HUES6 (cell line): ENCODE data around the gene ADAMTS20.

ENCODE experiments used
- H3K27ac ChIP-seq: 2 replicates; pipeline ENCODE4 v1.7.0; 2013; ENCODE audit warnings: low read depth, mild to moderate bottlenecking, low read length, inconsistent platforms
- H3K27me3 ChIP-seq: 2 replicates; pipeline ENCODE4 v1.6.1; 2013; ENCODE audit warnings: low read length; ENCODE audit not compliant: control insufficient read depth, insufficient read depth
- H3K36me3 ChIP-seq: 2 replicates; pipeline ENCODE4 v1.6.1; 2013; ENCODE audit warnings: low read length; ENCODE audit not compliant: control insufficient read depth, insufficient read depth
- H3K4me1 ChIP-seq: 2 replicates; pipeline ENCODE4 v1.6.1; 2013; ENCODE audit warnings: low read length; ENCODE audit not compliant: control insufficient read depth, insufficient read depth
- H3K4me3 ChIP-seq: 2 replicates; pipeline ENCODE4 v1.5.1; 2013; ENCODE audit warnings: low read depth, low read length
- H3K9ac ChIP-seq: one replicate; pipeline ENCODE4 v1.6.1; 2013; ENCODE audit warnings: mild to moderate bottlenecking, low read length
- H3K9me3 ChIP-seq: 2 replicates; pipeline ENCODE4 v1.6.1; 2013; ENCODE audit warnings: low read depth, low read length; ENCODE audit not compliant: control insufficient read depth, insufficient read depth

The ADAMTS20 gene

DNA sequence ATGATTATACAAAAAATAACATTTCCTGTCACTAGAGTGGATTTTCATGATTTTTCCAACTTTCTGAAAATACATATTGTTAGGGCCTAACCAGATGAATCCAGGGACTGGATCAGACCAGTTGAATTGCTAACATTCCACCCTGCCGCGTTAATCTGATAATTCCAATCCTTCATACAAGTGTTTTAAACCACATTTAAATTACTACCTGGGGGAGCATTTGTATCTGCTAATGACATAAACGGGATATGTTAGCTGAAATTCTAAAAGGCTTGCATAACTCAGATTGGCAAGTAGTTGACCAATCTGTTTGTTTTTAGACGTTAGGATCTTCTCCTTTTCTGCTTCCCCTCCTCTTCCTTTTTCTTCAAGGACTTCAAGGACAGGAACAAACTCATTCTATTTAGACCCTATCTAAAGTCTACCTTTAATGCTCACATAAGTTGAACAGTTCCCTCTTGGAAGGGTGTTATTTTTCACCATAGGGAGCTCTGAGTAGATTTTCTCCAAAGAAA lies 239.0 kb downstream of the ADAMTS20 start:
- Histone ChIP-seq H3K27ac (no peak overlapping the region), H3K4me1 (no peaks in the 10 kb centered on the region), H3K9me3 (no peaks in the 10 kb centered on the region), H3K4me3 (no peak overlapping the region), H3K36me3 (no peaks in the 10 kb centered on the region), H3K27me3 (no peaks in the 10 kb centered on the region), H3K9ac (no peak overlapping the region)

DNA sequence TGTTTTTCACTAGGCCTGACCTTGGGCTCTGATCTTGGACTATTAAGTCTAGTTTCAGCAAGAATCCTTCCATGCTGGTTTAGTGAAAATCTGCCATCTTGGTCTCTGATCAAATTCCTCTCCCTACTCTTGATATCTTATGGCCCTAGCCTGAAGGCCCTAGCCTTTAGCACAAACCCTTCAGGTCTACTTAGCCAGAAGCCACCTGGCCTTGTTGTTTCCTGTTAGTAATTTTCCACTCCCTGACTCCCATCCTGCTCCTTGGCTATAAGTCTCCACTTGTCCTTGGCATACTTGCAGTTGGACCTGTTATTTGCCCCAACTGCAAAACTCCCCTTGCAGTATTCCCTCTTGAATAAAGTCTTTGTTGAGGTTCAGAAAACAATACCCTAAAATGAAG lies 241.4 kb downstream of the ADAMTS20 start:
- Histone ChIP-seq H3K36me3 (no peaks in the 10 kb centered on the region), H3K4me3 (no peak overlapping the region), H3K9ac (no peak overlapping the region), H3K27me3 (no peaks in the 10 kb centered on the region), H3K9me3 (no peaks in the 10 kb centered on the region), H3K27ac (no peak overlapping the region), H3K4me1 (no peaks in the 10 kb centered on the region)

DNA sequence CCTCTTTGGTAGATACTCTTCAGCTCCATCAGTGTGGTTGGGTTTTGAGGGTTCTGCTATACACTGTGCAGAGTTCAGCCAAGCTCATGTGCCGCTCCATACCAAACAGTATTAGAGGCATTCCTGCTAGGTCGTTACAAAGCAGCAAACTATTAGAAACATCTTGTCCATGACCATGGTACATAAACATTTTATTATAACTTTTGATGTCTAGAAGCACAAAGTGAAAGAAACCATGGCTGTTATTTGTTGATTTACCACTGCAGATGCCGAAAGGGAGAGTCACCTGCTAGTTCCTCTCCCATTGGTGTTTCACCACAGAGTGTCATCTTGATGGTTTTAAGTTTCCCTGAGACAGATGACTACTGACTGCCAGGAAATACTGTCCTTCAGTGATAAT lies 242.0 kb downstream of the ADAMTS20 start:
- no peaks in the 10 kb centered on the region for H3K27me3 ChIP-seq
- no peaks in the 10 kb centered on the region for H3K9me3 ChIP-seq
- H3K9ac ChIP-seq: no peak overlapping the region
- H3K27ac ChIP-seq: no peak overlapping the region
- no peaks in the 10 kb centered on the region for H3K4me1 ChIP-seq
- no peak overlapping the region for H3K4me3 ChIP-seq
- no peaks in the 10 kb centered on the region for H3K36me3 ChIP-seq

DNA sequence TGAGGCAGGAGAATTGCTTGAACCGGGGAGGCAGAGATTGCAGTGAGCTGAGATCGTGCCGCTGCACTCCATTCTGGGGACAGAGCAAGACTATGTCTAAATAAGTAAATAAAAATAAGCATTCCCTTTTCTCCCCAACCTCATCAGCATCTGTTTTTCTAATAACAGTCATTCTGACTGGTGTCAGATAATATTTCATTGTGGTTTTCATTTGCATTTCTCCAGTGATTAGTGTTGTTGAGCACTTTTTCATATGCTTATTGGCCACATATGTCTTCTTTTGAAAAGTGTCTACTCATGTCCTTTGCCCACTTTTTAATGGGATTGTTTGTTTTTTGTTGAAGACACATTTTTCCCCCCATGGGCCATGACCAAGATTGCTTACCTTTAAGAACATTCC lies 243.2 kb downstream of the ADAMTS20 start:
- Histone ChIP-seq H3K9ac (no peak overlapping the region), H3K9me3 (peaks cover 2% of the 10 kb centered on the region; the same call in 1 of the 2 replicates), H3K27ac (no peak overlapping the region), H3K36me3 (no peaks in the 10 kb centered on the region), H3K4me3 (no peak overlapping the region), H3K4me1 (no peaks in the 10 kb centered on the region), H3K27me3 (no peaks in the 10 kb centered on the region)

DNA sequence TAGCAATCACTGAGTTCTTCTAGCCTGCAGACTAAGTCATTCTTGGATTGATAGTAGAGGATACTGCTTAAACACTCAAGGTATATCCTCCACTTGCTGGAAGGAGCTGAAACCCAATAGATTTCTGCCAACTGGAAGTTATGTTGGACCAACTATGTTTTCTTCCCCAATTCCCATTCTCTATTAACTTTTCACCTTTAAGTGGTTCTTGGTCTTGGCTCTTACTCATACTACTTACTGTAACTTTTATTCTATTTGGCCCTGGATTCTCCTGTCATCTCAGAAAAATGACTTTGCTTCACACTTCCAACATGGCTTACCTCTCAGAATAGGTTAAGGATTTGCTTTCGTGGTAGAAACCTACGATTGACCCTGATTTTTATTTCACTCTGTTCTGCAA lies 244.9 kb downstream of the ADAMTS20 start:
- Histone ChIP-seq H3K9ac (no peak overlapping the region), H3K36me3 (no peaks in the 10 kb centered on the region), H3K27me3 (no peaks in the 10 kb centered on the region), H3K9me3 (peaks cover 6% of the 10 kb centered on the region), H3K4me3 (no peak overlapping the region), H3K27ac (no peak overlapping the region), H3K4me1 (no peaks in the 10 kb centered on the region)

DNA sequence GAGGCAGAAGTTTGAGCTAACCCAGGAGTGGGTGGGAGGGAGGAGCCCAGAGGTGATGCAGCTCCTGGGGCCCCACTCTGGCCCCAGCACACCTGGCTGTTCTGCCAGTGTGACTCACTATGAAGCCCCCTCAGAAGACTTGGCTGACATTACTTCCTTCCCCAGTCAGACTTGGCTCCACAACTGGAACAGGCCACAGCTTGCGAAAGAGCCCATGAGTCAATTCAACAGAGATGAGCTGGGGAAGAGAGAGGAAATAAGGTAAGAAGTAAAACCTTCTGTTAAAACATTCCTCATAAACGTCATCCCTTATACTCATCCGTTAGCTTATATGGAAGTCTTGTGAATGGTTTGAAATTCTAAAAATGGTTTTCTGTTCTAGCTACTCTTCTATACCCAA lies 245.9 kb downstream of the ADAMTS20 start:
- H3K27me3 ChIP-seq: no peaks in the 10 kb centered on the region
- H3K36me3 ChIP-seq: no peaks in the 10 kb centered on the region
- H3K4me1 ChIP-seq: no peaks in the 10 kb centered on the region
- H3K27ac ChIP-seq: no peak overlapping the region
- H3K9ac ChIP-seq: no peak overlapping the region
- H3K9me3 ChIP-seq: peaks cover 11% of the 10 kb centered on the region
- no peak overlapping the region for H3K4me3 ChIP-seq

- Histone ChIP-seq H3K9me3 (peaks cover 17% of the 10 kb centered on the region), H3K36me3 (no peaks in the 10 kb centered on the region), H3K9ac (no peak overlapping the region), H3K27me3 (no peaks in the 10 kb centered on the region), H3K27ac (no peak overlapping the region), H3K4me1 (no peaks in the 10 kb centered on the region), H3K4me3 (no peak overlapping the region)
These were observed 246.9 kb downstream of the ADAMTS20 start for GRCh38 chr12:43305065-43305464.
